Transverse colon (tissue), 4 donors: ENCODE measurements around the gene DOCK7. TPM values are rescaled to one million over a fixed set of nuclear protein-coding genes. Genes with fewer than 3 reads are reported as not detected.

Experiments used
- DNase-seq: peaks from one replicate; pipeline ENCODE4 v3.0.0-alpha.2; 2019
- H3K27ac ChIP-seq, 4 donors: fragments of 200-600 bp; sonication (generic); 2 replicates each; pipeline ENCODE4 v1.5.1; 2016 to 2018; ENCODE audit warnings: inconsistent platforms in 4 of 4
- H3K27me3 ChIP-seq: fragments of 200-600 bp; sonication (generic); 2 replicates; pipeline ENCODE4 v1.5.1; 2017; ENCODE audit warnings: inconsistent platforms
- H3K36me3 ChIP-seq, 4 donors: fragments of 200-600 bp; sonication (generic); 2 replicates each; pipeline ENCODE4 v1.5.1; 2017 to 2019; ENCODE audit warnings: inconsistent platforms in 4 of 4
- H3K4me1 ChIP-seq, 4 donors: fragments of 200-600 bp; sonication (generic); 2 replicates each; pipeline ENCODE4 v1.5.1; 2017 to 2020; ENCODE audit warnings: inconsistent platforms in 4 of 4
- H3K4me3 ChIP-seq, 4 donors: fragments of 200-600 bp; sonication (generic); 1 replicate in 1 of 4; 2 replicates in 3 of 4; pipeline versions ENCODE4 v1.5.1 to v1.6.1; 2017 to 2019; ENCODE audit warnings: inconsistent platforms in 4 of 4
- H3K9me3 ChIP-seq, 2 donors: fragments of 200-600 bp; sonication (generic); 2 replicates each; pipeline ENCODE4 v1.5.1; 2017 to 2019; ENCODE audit warnings: inconsistent platforms in 2 of 2
- CTCF ChIP-seq, 5 experiments: fragments of 200-600 bp in 3 of 5; fragments of 450-650 bp in 2 of 5; sonication (generic) in 3 of 5; IDR thresholded peaks; 1 replicate in 2 of 5; 2 replicates in 3 of 5; pipeline ENCODE4 v1.5.1; 2016 to 2017; ENCODE audit warnings: antibody characterized with exemption in 5 of 5, inconsistent platforms in 3 of 5, mild to moderate bottlenecking in 2 of 5, moderate library complexity in 1 of 5
- EP300 ChIP-seq: sonication (generic); formaldehyde crosslinking; IDR thresholded peaks from one replicate; pipeline ENCODE4 v1.6.1; 2017; ENCODE audit warnings: antibody characterized with exemption, low read depth
- POLR2A ChIP-seq: fragments of 450-650 bp; IDR thresholded peaks from one replicate; pipeline ENCODE4 v1.6.1; 2016; ENCODE audit warnings: antibody characterized with exemption, mild to moderate bottlenecking, moderate library complexity
- POLR2AphosphoS5 ChIP-seq, 3 donors: sonication (generic); formaldehyde crosslinking; IDR thresholded peaks; one replicate each; pipeline ENCODE4 v1.6.1; 2016; ENCODE audit warnings: antibody characterized with exemption in 3 of 3
- WGBS, 2 donors: methylation state at CpG; one replicate each; pipeline ENCODE4 v1.1.5; 2018; ENCODE audit warnings: low coverage in 1 of 2; 5-methylcytosine and 5-hydroxymethylcytosine counted together
- in situ Hi-C, 4 donors: fragments of 200-750 bp; cut with MboI; loops; one replicate each; pipeline versions ENCODE4 v1.15.0 to v1.15.1; 2017; ENCODE audit warnings: low sequenced_read_pairs in 3 of 4, low pct_ligation_motif_present in 1 of 4, low pct_unique_long_range_greater_than_20kb in 1 of 4
- intact Hi-C: fragments of 100-400 bp; cut with DNase I; formaldehyde crosslinking; loops from one replicate; pipeline ENCODE4 v1.15.1; 2023; ENCODE audit warnings: low total_unique reads
- total RNA-seq, 4 donors: library from RNA; depleted of rRNA; stranded (reverse); fragments of >200 nt; gene quantifications; one replicate each; pipeline ENCODE4 v1.1.0, GENCODE V29; 2016

Gene DOCK7
- total RNA-seq, 4 donors from 2014 or later = 33.7 to 138 (median 58.1) TPM

DNA sequence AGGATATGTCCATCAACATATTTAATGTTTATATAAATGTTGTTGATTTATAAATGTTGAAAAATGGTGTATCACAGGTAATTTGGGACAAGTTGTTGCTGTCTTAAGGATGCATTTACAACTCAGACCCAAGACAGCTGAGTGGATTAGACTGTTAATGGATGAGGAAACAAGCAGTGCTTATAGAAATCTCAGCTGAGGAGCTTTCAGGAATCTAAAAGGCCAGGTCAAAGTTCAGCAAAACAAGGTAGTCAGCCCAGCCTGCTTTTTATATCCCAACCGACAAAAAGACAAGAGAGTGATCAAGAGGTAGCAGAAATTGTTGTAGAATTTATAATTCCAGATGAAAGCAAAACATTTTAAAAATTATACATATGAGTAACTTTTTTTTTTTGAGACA is 268.0 kb downstream of the DOCK7 start:
- Histone ChIP-seq H3K27ac (peak overlapping the region in 1 of 4 donors; percentile 27), H3K4me3 (no peak overlapping the region), H3K36me3 (no peaks in the 10 kb centered on the region), H3K9me3 (no peaks in the 10 kb centered on the region), H3K4me1 (peaks cover 0 to 4% (median 2%) of the 10 kb centered on the region in 4 donors), H3K27me3 (no peaks in the 10 kb centered on the region)
- in situ Hi-C loops (no loop called here), intact Hi-C loops (no loop called here)
- 0 to 47% methylated on average over 1 of the region's 1 CpG for WGBS, 2 donors
- TF ChIP-seq POLR2AphosphoS5 (IDR thresholded peaks at IDR 0.05) = no peak
- TF ChIP-seq POLR2A = no peak
- no peak for TF ChIP-seq CTCF (IDR thresholded peaks at IDR 0.05)
- TF ChIP-seq EP300 = no peak
- DNase-seq = no peak

DNA sequence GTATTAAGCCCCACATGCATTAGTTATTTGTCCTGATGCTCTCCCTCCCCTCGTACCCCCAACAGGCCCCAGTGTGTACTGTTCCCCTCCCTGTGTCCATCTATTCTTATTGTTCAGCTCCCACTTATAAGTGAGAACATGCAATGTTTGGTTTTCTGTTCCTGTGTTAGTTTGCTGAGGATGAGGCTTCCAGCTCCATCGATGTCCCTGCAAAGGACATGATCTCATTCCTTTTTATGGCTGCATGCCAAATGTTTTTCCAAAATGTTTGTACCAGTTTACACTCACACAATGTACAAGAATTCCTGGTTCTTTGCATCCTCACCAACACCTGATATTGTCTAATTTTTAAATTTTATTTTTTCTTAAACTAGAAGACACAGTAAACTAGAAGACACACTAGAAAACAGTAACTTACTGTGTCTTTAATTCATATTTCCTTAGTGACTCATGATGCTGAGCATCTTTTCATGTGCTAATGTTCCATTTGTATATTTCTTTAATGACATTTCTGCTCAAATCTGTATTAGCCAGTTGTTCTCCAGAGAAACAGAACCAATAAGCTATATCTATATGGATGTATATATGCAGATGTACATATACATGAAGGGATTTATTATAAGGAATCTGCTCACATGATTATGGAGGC is 270.7 kb downstream of the DOCK7 start:
- in situ Hi-C loops = no loop called here
- TF ChIP-seq CTCF (IDR thresholded peaks at IDR 0.05) (no peak), POLR2A (no peak), POLR2AphosphoS5 (IDR thresholded peaks at IDR 0.05) (no peak), EP300 (no peak)

DNA sequence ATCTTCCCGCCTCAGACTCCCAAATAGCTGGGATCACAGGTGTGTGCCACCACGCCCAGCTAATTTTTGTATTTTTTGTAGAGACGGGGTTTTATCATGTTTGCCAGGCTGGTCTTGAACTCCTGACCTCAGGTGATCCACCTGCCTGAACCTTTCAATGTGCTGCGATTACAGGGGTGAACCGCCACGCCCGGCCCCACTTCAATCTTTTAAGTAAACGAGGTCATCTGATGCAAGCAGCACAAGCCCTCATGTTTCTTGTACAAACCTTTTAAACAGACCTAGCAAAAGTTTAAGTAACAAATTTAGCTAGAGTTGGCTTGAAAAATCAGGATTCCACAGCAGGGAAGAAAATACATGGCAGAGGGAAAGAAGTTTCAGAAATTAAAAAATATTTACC is 272.5 kb downstream of the DOCK7 start:
- no peak overlapping the region for H3K4me3 ChIP-seq
- intact Hi-C loops = no loop called here
- 63 to 74% methylated on average over 5 to 8 of the region's 8 CpGs for WGBS, 2 donors
- peaks cover 0 to 4% (median 2%) of the 10 kb centered on the region in 4 donors for H3K4me1 ChIP-seq
- in situ Hi-C loops = no loop called here
- TF ChIP-seq POLR2A = no peak
- TF ChIP-seq POLR2AphosphoS5 (IDR thresholded peaks at IDR 0.05) = no peak
- TF ChIP-seq CTCF (IDR thresholded peaks at IDR 0.05) = no peak
- no peak for TF ChIP-seq EP300
- H3K9me3 ChIP-seq = no peaks in the 10 kb centered on the region
- DNase-seq = no peak
- no peak overlapping the region for H3K27ac ChIP-seq
- no peaks in the 10 kb centered on the region for H3K27me3 ChIP-seq
- H3K36me3 ChIP-seq = no peaks in the 10 kb centered on the region

More for the DNA sequence above, 270.7 kb downstream of the DOCK7 start:
- no peak for DNase-seq
- Histone ChIP-seq H3K27me3 (no peaks in the 10 kb centered on the region), H3K36me3 (no peaks in the 10 kb centered on the region), H3K4me3 (no peak overlapping the region), H3K4me1 (peaks cover 0 to 4% (median 2%) of the 10 kb centered on the region in 4 donors), H3K9me3 (no peaks in the 10 kb centered on the region), H3K27ac (no peak overlapping the region)
- intact Hi-C loops = no loop called here
- WGBS, 2 donors = 52 to 67% methylated on average over 2 of the region's 2 CpGs

DNA sequence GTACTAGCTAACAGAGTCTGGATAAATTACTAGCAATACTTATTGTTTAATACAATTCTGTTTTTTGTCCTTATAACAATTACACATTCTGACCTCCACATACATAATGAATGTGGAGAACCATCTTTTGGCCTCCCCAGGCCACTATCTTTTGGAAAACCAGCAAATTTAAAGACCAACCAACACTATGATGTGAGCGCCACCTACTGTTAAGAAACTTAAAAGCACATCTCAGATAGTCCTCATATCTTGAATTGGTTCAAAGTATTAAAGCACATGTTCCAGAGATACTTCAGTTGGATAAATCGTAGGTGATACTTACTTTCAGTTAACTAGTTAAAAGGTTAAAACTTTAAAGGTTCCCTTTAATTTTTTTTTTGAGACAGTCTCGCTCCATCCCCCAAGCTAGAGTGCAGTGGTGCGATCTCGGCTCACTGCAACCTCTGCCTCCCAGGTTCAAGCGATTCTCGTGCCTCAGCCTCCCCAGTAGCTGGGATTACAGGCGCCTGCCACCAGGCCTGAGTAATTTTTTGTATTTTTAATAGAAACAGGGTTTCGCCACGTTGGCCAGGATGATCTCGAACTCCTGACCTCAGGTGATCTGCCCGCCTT is 280.7 kb downstream of the DOCK7 start:
- Histone ChIP-seq H3K4me1 (peaks cover 0 to 5% (median 0%) of the 10 kb centered on the region in 4 donors), H3K27ac (no peak overlapping the region), H3K36me3 (no peaks in the 10 kb centered on the region), H3K9me3 (no peaks in the 10 kb centered on the region), H3K27me3 (no peaks in the 10 kb centered on the region), H3K4me3 (no peak overlapping the region)
- DNase-seq = no peak
- intact Hi-C loops = loop anchor here (5.0 kb wide), 2 partner anchors 140 to 230 kb away; no protein-coding TSS in a partner anchor
- WGBS, 2 donors = 69 to 70% methylated on average over 9 to 12 of the region's 12 CpGs
- in situ Hi-C loops = loop anchor here in 3 of 4 donors (5.0 kb wide), 1 partner anchor 230 kb away; no protein-coding TSS in a partner anchor
- TF ChIP-seq EP300 = no peak
- no peak for TF ChIP-seq POLR2AphosphoS5 (IDR thresholded peaks at IDR 0.05)
- TF ChIP-seq CTCF (IDR thresholded peaks at IDR 0.05) = peak; percentile 63 to 77 (median 72)
